ENCODE results near the gene SQSTM1.
"Not testable (repeated sequence)": the region's sequence is repeated elsewhere in the genome, so short reads cannot be mapped to it uniquely, and the experiment has no call there.

The SQSTM1 gene

GRCh38 chr5:179868541-179868940 lies 47.8 kb downstream of the SQSTM1 start:
- TF ChIP-seq CTCF (conservative IDR thresholded peaks at IDR 0.05; ENCODE audit: low read depth): no peak
- peak overlapping the region; percentile 69 for H3K27ac ChIP-seq
- CTCF ChIA-PET: interaction anchor here (0.6 kb wide), 1 partner anchor 175 kb away, joined by 3 read pairs; no protein-coding TSS in a partner anchor
- DNase-seq (ENCODE audit: low spot score): no peak
- POLR2A ChIA-PET (ENCODE audit: low non-redundant PET): interaction anchor here (0.6 kb wide), 1 partner anchor 1329 kb away, joined by 3 read pairs; no protein-coding TSS in a partner anchor

- peak overlapping the region; percentile 69 for H3K27ac ChIP-seq
- DNase-seq (ENCODE audit: low spot score): no peak
- ChIA-PET CTCF (interaction anchor here (0.5 to 0.6 kb wide), 2 partner anchors 174 to 182 kb away, joined by 3 read pairs; no protein-coding TSS in a partner anchor), POLR2A (ENCODE audit: low non-redundant PET) (no interaction called here)
- no peak for TF ChIP-seq CTCF (conservative IDR thresholded peaks at IDR 0.05; ENCODE audit: low read depth)
Measured at GRCh38 chr5:179869101-179869500, 48.4 kb downstream of the SQSTM1 start.

- POLR2A ChIA-PET (ENCODE audit: low non-redundant PET): no interaction called here
- H3K27ac ChIP-seq: peak overlapping the region; percentile 69; the same call in 1 of the 2 replicates
- no peak for TF ChIP-seq CTCF (conservative IDR thresholded peaks at IDR 0.05; ENCODE audit: low read depth)
- CTCF ChIA-PET: interaction anchor here (0.5 kb wide), 1 partner anchor 182 kb away, joined by 3 read pairs; no protein-coding TSS in a partner anchor
- no peak for DNase-seq (ENCODE audit: low spot score)
Measured at GRCh38 chr5:179869641-179870402, 49.1 kb downstream of the SQSTM1 start.

GRCh38 chr5:179870403-179870903 lies 49.7 kb downstream of the SQSTM1 start:
- DNase-seq (ENCODE audit: low spot score): no peak
- 0 out of 2 replicates have a peak overlapping the region, but pooled peaks have one; percentile 69 for H3K27ac ChIP-seq
- no peak for TF ChIP-seq CTCF (conservative IDR thresholded peaks at IDR 0.05; ENCODE audit: low read depth)
- POLR2A ChIA-PET (ENCODE audit: low non-redundant PET): no interaction called here
- CTCF ChIA-PET: no interaction called here

GRCh38 chr5:179870952-179871351 lies 50.2 kb downstream of the SQSTM1 start:
- no peak for TF ChIP-seq CTCF (conservative IDR thresholded peaks at IDR 0.05; ENCODE audit: low read depth)
- ChIA-PET POLR2A (ENCODE audit: low non-redundant PET) (no interaction called here), CTCF (no interaction called here)
- H3K27ac ChIP-seq: 0 out of 2 replicates have a peak overlapping the region, but pooled peaks have one; percentile 69
- DNase-seq (ENCODE audit: low spot score): no peak

GRCh38 chr5:179871533-179871932 lies 50.8 kb downstream of the SQSTM1 start:
- CTCF ChIA-PET; POLR2A ChIA-PET (ENCODE audit: low non-redundant PET); DNase-seq (ENCODE audit: low spot score); H3K27ac ChIP-seq: not testable (repeated sequence)
